BJ (cell line): ENCODE data around the gene SYT17. TPM values are rescaled to one million over a fixed set of nuclear protein-coding genes. Genes with fewer than 3 reads are reported as not detected.

ENCODE experiments used
- CTCF ChIA-PET: fragments of 350-600 bp; formaldehyde crosslinking; extraction: SDS; loops from one replicate; lab custom pipeline; 2021; ENCODE audit warnings: antibody characterized with exemption, inconsistent platforms; lab: Yijun Ruan, JAX
- POLR2A ChIA-PET: fragments of 300-600 bp; sonication (Branson Sonifier 250); formaldehyde crosslinking; extraction: SDS; loops from one replicate; lab custom pipeline; 2021; ENCODE audit warnings: antibody characterized with exemption; lab: Charles Lee
- DNase-seq: peaks from one replicate; pipeline ENCODE4 v3.0.0-alpha.2; 2011; ENCODE audit warnings: low read depth
- H3K27me3 ChIP-seq: 2 replicates; pipeline ENCODE4 v1.6.0; 2011; ENCODE audit warnings: low read length; ENCODE audit not compliant: control insufficient read depth, insufficient read depth
- H3K36me3 ChIP-seq: 2 replicates; pipeline ENCODE4 v1.5.1; 2011; ENCODE audit warnings: low read length; ENCODE audit not compliant: control insufficient read depth, insufficient read depth
- H3K4me3 ChIP-seq: 2 replicates; pipeline ENCODE4 v1.5.1; 2011; ENCODE audit warnings: low read depth, mild to moderate bottlenecking, control low read depth, low read length
- CTCF ChIP-seq: IDR thresholded peaks from 2 replicates; pipeline ENCODE4 v1.5.1; 2011; ENCODE audit warnings: low read depth, mild to moderate bottlenecking, control low read depth, inconsistent platforms, low read length, moderate library complexity; ENCODE audit not compliant: insufficient read depth
- polyA plus RNA-seq: library from polyadenylated mRNA; depleted of rRNA; stranded (reverse); fragments of >200 nt; gene quantifications from 2 replicates; pipeline ENCODE4 v1.2.3, GENCODE V29; 2011

SYT17 gene
- polyA plus RNA-seq, 1 experiment: not detected

GRCh38 chr16:19305443-19305842 lies 137.4 kb downstream of the SYT17 start:
- no peak for DNase-seq
- TF ChIP-seq CTCF: no peak
- ChIA-PET CTCF (no interaction called here), POLR2A (no interaction called here)
- no peak overlapping the region for H3K4me3 ChIP-seq
- no peaks in the 10 kb centered on the region for H3K27me3 ChIP-seq
- no peaks in the 10 kb centered on the region for H3K36me3 ChIP-seq

GRCh38 chr16:19307587-19308241 lies 139.7 kb downstream of the SYT17 start:
- CTCF ChIA-PET: no interaction called here
- DNase-seq: no peak
- Histone ChIP-seq H3K36me3 (no peaks in the 10 kb centered on the region), H3K4me3 (no peak overlapping the region), H3K27me3 (no peaks in the 10 kb centered on the region)
- TF ChIP-seq CTCF: no peak
- POLR2A ChIA-PET: no interaction called here

DNA sequence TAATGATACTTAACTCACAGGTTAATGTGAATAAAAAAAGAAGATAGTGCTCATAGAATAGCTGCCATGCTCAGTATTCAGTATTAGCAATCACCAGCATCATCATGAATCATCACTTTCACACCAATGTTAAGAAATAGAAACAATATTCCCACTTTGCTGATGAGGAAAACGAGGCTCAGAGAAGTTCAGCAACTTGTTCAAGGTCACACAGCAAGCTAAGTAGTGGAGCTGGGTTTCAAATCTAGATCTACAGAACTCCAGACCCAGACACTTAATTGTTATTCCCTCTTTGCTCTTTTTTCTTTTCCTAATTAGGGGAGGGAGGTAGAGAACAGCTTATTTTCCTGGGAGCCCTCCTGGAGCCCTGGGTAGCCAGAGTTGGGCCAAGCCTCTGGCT lies 140.4 kb downstream of the SYT17 start:
- ChIA-PET CTCF (no interaction called here), POLR2A (no interaction called here)
- no peak for TF ChIP-seq CTCF
- Histone ChIP-seq H3K27me3 (no peaks in the 10 kb centered on the region), H3K4me3 (no peak overlapping the region), H3K36me3 (no peaks in the 10 kb centered on the region)
- no peak for DNase-seq

GRCh38 chr16:19309178-19309577 lies 141.1 kb downstream of the SYT17 start:
- no peak for TF ChIP-seq CTCF
- POLR2A ChIA-PET: no interaction called here
- no peaks in the 10 kb centered on the region for H3K36me3 ChIP-seq
- CTCF ChIA-PET: no interaction called here
- H3K27me3 ChIP-seq: no peaks in the 10 kb centered on the region
- DNase-seq: no peak
- H3K4me3 ChIP-seq: no peak overlapping the region

- no peak for TF ChIP-seq CTCF
- Histone ChIP-seq H3K36me3 (no peaks in the 10 kb centered on the region), H3K4me3 (no peak overlapping the region), H3K27me3 (no peaks in the 10 kb centered on the region)
- CTCF ChIA-PET: no interaction called here
- DNase-seq: no peak
- POLR2A ChIA-PET: no interaction called here
Observed at GRCh38 chr16:19314718-19315425, 146.8 kb downstream of the SYT17 start.
